H1 (cell line): Measurements from ENCODE around the gene WRAP73. TPM values are rescaled to one million over a fixed set of nuclear protein-coding genes. Genes with fewer than 3 reads are reported as not detected.

Experiments
- ATF3 ChIP-seq: IDR thresholded peaks from 2 replicates; pipeline ENCODE4 v1.6.1; 2011; ENCODE audit warnings: low read depth, mild to moderate bottlenecking, low read length; ENCODE audit not compliant: insufficient read depth
- CBX5 ChIP-seq: fragments of 300-800, 300-1000 bp; sonication (generic); IDR thresholded peaks from 2 replicates; pipeline ENCODE4 v1.7.1; 2016; ENCODE audit warnings: antibody characterized with exemption, low read length, low read depth
- CEBPB ChIP-seq: IDR thresholded peaks from 2 replicates; pipeline ENCODE4 v1.6.1; 2012; ENCODE audit warnings: low read depth, low read length
- FOSL1 ChIP-seq: IDR thresholded peaks from 2 replicates; pipeline ENCODE4 v1.6.1; 2011; ENCODE audit warnings: mild to moderate bottlenecking, low read depth, low read length, moderate library complexity; ENCODE audit not compliant: insufficient read depth
- MAX ChIP-seq: IDR thresholded peaks from 2 replicates; pipeline ENCODE4 v1.6.1; 2012; ENCODE audit warnings: inconsistent platforms
- NANOG ChIP-seq: IDR thresholded peaks from 2 replicates; pipeline ENCODE4 v1.6.1; 2011; ENCODE audit warnings: low read length, low read depth, mild to moderate bottlenecking, inconsistent platforms; ENCODE audit not compliant: insufficient read depth, poor library complexity, severe bottlenecking
- SIN3A ChIP-seq, 2 experiments: IDR thresholded peaks in 1 of 2; conservative IDR thresholded peaks in 1 of 2; 2 replicates each; pipeline ENCODE4 v1.6.1; 2011 to 2012; ENCODE audit warnings: low read length in 2 of 2, improper control_type of control experiment in 1 of 2, low read depth in 1 of 2, mild to moderate bottlenecking in 1 of 2
- SP2 ChIP-seq: IDR thresholded peaks from 2 replicates; pipeline ENCODE4 v1.6.1; 2012; ENCODE audit warnings: mild to moderate bottlenecking, low read length, inconsistent platforms
- SUZ12 ChIP-seq: fragments of 200-600 bp; sonication (generic); IDR thresholded peaks from 2 replicates; pipeline ENCODE4 v1.6.1; 2012; ENCODE audit warnings: mild to moderate bottlenecking, inconsistent platforms, low read length, moderate library complexity, mixed read lengths
- polyA plus RNA-seq, 7 experiments: library from polyadenylated mRNA; depleted of rRNA in 3 of 7; stranded (reverse) in 5 of 7; unstranded in 2 of 7; fragments of >200 nt in 5 of 7; fragments of 200-250 nt in 2 of 7; gene quantifications; 1 replicate in 5 of 7; 2 replicates in 1 of 7; 4 replicates in 1 of 7; pipeline versions ENCODE4 v1.2.1 to v1.2.3, GENCODE V29; 2011 to 2013; ENCODE audit warnings: missing spikeins in 2 of 7, mixed read lengths in 2 of 7
- total RNA-seq: library from RNA; stranded (reverse); fragmentation: NEBNext Ultra II Directional; extraction: Animal tissue kit (Norgen Biotek cat#: 25700); gene quantifications from 2 replicates; pipeline ENCODE4 v1.2.1, GENCODE V29; 2021

Gene WRAP73
- total and polyA plus RNA-seq, 2 of the 8 experiments (the other 6 are each of a cell fraction or from before 2014, with no cell fraction given), result 30.3 to 50.7 TPM

GRCh38 chr1:3679799-3680453 lies 30.0 kb upstream of the WRAP73 start (continued):
- TF ChIP-seq FOSL1 (no peak), CEBPB (no peak), MAX (no peak), SP2 (no peak), SIN3A (conservative IDR thresholded peaks at IDR 0.05 in 1 of 2, IDR thresholded peaks at IDR 0.05 in 1 of 2; ENCODE audit: low read depth in 1 of 2, low read length in 2 of 2) (no peak), ATF3 (no peak), SUZ12 (no peak), CBX5 (no peak), NANOG (no peak)
